Measurements from ENCODE around the gene SNRK.

Gene SNRK, protein sequence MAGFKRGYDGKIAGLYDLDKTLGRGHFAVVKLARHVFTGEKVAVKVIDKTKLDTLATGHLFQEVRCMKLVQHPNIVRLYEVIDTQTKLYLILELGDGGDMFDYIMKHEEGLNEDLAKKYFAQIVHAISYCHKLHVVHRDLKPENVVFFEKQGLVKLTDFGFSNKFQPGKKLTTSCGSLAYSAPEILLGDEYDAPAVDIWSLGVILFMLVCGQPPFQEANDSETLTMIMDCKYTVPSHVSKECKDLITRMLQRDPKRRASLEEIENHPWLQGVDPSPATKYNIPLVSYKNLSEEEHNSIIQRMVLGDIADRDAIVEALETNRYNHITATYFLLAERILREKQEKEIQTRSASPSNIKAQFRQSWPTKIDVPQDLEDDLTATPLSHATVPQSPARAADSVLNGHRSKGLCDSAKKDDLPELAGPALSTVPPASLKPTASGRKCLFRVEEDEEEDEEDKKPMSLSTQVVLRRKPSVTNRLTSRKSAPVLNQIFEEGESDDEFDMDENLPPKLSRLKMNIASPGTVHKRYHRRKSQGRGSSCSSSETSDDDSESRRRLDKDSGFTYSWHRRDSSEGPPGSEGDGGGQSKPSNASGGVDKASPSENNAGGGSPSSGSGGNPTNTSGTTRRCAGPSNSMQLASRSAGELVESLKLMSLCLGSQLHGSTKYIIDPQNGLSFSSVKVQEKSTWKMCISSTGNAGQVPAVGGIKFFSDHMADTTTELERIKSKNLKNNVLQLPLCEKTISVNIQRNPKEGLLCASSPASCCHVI
- 275 to 526 (median 320) reads per million in 4 donors for total RNA-seq

DNA sequence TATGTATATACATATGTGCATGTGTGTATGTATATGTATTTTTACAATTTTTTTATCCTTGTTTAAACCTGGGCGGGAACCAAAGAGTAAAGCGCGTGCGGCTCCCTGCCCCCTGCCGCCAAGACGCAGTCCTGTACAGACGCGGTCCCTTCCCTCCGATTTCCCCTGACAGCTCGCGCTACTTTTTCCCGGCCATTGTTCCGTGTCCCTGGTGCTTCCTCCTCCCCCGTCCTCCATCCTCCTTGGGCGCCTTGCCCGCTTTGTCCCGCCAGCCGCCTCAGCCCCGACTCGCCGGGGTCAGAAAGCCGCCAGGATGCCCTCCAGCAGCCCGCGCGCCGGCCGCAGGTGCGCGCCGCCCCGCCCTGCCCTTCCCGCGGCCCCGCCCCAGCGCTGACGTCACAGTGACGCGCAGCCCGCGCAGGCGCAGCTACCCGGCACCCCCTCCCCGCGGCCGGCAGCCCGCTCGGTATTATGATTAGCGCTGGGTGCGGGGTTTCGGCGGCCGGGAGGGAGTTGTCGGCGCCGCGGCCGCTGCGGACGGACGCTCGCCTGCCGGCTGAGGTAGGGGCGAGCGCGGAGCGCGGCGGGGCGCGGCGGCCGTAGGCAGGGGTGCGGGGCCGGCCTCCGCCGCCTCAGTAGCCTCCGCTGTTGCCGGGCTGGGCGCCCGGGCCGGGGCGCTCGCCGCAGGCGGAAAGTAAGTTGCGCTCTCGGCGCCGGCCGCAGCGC is at the start of gene SNRK:
SNRK (plus strand) TSS at position 426 of the 726 bp plus-strand sequence. CDS start 16,664 bp downstream, outside the sequence.
- DNase-seq: peak; percentile 82 to 90 (median 86)

DNA sequence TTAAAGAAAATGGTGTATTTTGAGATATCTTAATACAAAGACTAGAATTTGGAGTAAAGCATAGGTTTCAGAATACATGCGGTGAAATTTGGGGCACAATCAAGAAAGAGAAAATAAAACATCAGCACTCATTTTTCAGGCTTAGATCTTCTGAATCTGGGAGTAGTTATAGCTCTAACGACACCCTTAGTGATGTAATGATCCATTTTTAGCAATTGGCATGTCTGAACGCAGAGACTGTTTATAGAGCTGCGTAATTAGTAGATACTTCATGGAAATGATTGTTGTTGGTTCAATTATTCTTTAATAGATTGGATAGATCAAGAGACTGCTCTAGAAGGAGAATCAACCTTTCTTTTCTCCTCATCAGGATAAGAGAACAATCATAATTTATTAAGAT is 47.5 kb upstream of the SNRK start:
- no peak for DNase-seq

DNA sequence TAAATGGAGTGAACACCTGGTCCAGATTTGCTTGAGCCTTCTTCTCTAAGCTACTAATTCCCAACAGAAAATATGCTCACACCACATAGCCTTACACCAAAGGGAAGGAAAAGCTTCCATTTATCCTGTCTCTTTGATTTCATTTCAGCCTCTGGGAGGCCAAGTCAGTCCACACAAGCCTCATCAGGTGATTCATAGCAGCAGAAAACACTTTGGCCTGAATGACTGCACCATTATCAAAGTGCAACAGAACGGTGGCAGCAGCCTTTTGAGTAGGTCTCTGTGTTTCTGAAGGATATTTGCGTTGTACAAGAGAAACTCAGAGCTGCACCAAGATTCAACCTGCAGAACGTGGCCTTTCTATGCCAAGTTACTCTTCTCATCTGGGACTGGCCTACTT is 46.6 kb upstream of the SNRK start:
- DNase-seq: no peak

DNA sequence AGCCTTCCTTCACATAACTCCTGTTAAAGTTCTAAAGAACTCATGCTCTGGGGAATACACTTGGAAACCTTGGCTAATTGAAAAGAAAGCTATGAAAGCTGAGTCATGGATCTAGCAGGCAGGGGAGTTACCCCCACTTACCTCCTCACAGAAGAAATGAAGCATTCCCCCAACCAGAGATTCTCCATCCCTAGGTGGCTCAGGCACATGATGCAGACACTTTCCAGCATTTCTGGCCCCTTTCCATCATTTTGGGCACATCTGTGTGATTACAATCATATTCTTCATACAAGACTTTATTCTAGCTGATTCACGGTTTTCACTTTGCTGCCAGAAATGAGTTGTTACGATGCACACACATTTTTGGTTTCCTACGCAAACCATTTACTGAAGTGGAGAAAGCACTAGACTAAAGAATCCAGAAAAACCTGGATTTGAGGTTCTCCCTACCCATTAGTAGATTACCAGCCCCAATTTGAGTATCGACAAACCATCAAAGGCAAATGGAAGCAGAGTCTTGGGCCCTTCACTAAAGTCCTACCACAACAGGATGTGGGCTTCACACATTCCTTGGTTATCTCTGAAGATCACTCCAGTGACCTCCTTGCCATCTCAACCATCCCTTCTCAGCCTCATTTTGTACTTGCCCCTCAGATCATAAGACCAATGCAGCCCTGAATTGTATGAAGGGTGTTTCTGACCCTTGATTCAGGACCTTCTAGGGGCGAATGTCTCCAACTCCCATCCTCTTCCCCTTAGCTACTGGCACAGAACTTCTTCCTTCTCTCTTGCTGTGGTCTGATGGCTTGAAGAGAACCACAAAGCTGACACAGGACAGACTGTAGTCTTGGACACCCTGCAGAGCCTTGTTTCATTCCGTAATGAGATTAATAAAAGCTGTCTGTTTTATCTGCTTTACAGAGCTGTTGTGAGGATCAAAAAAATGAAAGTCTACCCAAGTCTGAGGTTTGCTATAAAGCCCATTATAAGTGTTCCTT is 42.5 kb upstream of the SNRK start:
- peak in 1 of 5 donors; percentile 30 for DNase-seq

DNA sequence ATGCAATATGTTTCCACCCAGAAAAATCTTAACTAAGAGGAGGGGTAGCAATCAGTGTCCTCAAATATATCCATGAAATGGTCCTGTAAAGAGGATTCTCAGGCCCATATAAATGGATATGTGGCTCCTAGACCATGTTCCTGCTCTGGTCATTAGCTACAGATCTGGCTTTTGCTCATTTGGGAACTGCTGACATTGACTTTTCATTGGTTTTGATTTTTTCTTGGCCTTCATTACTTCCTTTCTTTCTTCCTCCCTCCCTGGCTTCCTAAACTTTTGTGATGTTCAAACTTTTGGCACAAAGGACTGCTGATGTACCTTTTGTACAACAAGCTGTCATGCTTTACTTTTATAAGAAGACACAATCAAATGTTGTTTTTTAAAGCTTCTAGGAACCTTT is 41.6 kb upstream of the SNRK start:
- no peak for DNase-seq

DNA sequence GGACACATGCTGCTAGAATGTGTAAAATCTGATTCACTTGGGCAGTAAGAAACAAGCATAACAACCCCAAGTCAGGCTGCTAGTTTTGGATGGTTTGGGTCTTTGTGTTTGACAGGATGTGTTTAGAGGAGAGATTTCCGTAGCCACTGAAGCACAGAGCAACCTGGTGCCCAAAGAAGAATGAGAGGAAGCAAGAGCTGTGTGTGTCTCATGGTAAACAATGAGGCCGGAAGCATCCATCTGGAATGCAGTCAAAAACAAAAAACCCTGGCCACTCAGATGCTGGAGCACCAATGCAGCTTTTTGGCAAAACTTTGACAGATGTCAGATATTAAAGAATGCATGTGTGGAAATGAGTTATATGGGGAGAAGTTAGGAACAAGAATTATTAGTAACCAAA is 39.4 kb upstream of the SNRK start:
- DNase-seq: peak in 1 of 5 donors; percentile 20

DNA sequence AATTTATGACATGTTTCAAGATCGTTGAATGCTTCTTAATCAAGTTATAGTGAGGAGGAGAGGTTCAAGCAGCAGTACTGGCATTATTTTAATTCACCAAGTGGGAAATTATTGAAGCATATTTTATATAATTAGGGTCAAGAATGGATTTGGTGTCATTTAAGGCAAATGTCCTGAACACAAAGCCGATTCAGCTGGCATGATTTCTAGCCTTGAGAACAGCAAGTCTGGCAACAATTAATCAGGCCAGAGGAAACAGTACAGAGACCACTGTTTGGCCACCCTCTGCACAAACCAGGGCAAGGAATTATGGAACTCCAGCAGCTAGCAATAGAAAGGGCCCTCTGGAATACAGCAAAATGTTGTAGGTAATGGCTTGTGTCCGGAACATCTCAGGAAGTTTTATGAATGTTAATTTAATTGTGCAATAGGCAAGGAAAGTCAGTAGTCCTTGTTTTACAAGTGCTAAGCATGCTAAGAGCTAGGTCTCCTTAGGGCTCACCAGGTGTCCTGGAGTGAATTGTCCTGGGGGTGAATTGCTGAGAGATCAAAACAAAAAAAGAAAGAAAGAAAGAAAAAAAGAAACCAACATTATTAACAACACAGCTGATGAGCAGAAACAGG is 38.7 kb upstream of the SNRK start:
- no peak for DNase-seq

DNA sequence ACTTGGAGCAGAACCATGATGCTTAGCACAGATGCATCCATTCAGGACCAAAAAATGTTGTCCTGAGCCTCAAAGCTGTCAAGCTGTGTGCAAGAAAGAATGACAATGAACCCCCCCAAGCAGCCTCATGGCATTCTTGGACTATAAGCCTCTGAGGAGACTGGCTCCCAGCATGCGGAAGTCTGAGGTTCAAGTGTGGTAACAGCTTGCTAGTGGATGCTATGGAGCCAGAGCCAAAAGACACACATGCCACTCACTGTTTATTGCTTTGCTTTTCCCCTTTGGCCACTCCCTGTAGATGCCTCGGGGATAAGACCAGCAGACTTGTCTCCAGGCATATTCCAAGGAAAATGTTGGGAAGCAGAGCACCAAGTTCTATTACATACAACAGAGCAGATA is 38.2 kb upstream of the SNRK start:
- DNase-seq: no peak

DNA sequence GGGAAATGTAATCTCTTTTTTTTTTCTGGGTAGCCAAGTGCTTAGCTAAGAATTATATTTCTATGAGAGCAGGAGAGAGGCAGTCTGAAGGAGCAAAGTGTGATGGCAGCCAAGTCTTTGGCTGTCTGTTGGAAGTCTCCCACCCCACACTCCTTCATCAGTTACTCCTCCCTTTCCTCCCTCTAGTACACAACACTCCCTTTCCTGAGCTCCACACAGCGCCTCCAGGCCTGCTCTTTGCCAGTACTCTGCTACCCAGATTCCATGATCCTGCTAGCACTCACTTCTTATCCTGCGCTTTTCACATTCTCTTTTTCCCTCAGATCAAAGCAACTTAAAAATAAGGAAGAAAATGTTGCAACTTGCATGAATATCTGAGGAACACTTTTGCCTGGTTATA is 37.4 kb upstream of the SNRK start:
- DNase-seq: no peak

DNA sequence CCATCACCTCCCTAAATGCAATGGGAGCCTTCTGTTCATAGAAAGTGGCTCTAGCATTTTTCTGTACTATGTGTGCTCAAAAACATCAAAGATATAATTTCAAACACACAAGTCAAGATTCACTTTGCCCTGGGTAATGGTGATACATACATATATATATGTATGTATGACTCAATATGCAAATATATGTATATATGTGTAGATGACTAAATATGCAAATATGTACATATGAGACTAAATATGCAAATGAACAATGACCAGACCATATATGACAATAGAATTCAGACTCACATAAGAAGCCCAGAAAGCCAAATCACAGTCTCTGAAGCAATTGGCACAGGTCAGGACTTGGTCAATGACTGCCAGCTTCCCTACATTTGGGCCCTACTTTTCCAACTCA is 36.9 kb upstream of the SNRK start:
- no peak for DNase-seq

DNA sequence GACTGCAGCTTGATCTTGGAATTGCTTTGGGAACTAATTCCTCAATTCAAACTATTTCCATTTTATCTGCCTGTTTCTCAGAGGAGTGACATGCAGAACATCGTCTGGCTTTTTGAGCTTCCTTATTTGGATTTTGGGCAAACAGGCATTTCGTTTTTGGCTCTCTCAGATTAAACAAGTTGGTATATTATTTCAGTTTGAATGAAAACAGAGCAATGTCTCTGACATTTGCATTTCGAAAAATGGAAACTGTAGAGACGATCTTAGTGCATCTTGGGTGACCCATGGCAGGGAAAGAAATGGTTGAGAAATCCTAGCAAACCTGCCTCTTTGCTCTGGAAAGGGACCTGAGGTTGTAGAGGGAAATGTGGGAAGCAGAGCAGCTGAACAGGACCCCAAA is 33.0 kb upstream of the SNRK start:
- no peak for DNase-seq

DNA sequence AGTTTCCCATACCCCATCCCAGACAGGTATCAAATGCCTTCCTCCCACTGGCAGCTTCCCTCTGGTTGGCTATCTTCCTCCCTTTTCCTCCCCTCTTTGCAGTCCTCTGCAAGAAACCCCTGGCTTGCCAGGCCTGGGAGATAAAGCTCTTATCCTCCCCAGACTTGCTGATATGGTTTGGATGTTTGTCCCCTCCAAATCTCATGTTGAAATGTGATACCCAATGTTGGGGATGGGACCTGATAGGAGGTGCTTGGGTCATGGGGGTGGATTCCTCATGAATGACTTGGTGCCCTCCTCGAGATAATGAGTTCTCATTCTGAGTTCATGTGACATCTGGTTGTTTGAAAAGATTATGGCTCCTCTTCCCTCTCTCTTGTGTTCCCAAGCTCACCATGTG is 32.2 kb upstream of the SNRK start:
- no peak for DNase-seq

DNA sequence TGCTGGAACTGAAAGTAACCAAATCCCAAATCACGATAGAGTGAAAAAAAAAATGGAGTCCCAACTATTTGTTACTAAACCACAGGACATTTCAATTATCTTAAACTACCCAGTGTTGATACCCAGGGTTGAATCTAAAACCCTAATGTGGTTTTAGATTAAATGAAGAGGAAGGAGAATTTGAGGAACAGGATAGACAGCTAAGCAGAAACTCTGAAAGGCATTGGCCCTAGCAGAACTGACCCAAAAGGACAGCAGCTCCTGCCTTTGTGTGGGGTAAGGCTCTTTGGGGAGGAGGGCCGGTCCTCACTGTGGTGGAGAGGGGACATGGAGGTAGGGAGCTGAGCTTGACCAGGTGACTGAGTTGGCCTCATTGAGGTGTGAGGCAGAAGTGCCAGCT is 30.7 kb upstream of the SNRK start:
- DNase-seq: no peak

DNA sequence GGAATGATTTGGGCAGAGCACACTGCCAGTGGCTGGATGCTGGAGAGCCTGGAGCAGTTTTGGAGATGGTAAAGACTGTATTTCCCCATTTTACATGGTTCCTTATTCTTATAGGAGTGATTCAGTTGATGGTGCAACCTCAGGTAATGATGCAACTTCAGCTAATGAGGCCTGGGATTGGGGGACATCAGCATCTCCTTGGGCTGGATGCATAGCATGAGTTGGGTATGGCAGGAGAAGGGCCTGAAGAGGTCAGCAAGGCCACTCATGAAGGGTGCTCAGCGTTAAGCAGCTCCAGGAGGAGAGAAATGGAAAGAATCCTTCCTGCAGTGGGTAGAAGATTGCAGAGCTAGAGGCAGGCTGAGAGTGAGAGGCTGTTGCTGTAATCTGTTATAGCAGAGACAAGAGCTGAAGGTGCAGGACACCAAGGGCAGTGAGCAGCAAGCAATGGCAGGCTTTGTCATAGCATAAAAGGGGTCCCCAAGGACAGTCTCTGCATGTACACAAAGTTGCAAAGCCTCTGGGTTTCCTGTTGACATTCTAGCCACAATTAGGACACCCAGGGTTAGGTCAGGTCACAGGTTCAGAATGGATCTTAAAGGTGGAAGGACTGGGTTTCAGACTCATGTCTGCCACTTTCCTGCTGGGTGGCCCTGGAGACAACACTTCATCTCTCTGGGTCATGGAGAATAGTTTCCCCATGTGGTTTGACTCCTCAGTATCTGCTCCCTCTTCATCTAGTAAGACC is 29.5 kb upstream of the SNRK start:
- no peak for DNase-seq

DNA sequence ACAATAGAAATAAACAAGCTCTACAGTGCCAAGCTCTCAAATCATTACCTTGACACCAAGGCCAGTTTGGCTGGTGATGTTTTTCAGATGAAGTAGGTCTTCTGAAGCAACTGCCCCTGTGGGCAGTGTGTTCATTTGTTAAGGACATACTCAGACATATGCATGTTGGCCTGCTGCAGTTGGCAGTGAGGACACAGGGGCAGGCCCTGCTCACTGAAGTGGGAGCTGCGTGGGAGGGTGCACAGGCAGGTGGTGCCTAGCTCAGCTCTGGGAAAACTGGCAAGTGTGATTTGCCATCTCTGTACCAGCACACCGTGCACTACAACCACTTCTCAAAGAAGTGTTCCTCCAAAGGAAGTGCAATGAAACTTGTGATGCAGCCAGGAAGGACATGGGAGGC is 28.5 kb upstream of the SNRK start:
- DNase-seq: no peak

DNA sequence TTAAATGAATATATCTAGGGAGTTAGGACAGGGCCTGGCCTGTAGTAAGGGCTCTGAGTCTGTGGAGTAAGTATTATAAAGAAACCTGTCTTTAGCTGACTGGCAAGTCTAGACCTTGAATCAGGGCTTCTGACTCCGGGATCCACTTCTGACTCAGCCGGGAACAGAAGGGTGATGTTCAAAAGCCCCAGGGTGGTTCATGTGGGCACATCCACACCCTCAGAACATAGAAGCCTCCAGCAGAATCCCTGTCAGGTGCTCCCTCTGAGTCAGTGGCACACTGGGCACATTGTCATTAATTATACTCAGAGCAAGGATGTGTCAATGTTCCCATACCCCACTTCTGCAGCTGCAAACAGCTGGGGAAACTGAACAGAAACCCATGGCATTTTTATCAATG is 26.7 kb upstream of the SNRK start:
- DNase-seq: no peak

DNA sequence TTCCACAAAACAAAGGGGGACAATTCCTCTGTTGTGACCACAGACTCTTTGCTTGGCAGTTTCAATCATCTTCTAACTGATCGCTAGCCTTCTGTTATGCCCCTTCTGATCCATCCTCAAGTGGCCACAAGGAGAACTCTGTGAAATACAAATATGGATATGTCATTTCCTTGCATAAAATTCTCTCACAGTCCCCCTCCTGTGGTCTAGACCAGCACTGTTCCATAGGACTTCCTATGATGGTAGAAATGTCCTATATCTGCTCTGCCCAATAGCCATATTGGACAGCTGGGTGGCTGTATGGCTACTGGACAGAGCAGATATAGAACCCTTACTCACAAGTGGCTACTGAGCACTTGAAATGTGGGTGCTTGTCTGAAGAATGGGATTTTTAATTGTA is 25.9 kb upstream of the SNRK start:
- no peak for DNase-seq

DNA sequence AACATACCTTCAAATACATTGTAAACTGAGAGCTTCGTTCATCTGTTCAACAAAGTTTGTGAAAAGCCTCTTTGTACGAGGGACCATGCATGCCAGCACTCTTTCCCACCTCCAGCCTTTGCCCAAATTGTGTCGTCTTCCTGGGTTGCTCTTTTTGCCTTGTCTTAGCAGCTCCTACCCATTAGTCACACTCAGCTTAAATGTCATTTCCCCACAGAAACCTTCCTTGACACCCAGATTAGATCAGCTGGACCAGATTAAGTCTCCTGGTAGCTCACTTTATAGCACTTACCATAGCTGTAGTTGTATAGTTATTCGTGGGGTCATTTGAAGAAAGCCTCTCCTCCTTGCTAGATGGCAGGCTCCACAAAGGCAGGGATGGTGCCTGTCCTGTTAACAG is 24.1 kb upstream of the SNRK start:
- DNase-seq: no peak

DNA sequence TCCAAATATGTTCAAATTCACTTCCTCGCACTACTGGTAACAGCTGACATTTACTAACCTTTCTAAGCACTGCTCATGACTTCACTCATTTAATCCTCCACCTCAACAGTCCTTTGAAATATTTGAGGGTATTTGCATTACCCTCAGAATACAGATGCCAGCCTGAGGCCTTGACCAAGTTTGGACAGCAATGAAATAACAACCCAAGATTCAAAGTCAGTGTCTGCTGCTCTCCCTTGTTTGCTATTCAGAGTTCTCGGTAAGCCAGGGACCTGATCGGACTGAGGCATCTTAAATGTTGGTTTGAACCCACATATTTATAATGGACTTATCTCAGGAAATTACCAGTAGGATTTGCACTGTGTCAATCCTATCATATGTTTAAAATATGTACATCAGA is 19.9 kb upstream of the SNRK start:
- no peak for DNase-seq

DNA sequence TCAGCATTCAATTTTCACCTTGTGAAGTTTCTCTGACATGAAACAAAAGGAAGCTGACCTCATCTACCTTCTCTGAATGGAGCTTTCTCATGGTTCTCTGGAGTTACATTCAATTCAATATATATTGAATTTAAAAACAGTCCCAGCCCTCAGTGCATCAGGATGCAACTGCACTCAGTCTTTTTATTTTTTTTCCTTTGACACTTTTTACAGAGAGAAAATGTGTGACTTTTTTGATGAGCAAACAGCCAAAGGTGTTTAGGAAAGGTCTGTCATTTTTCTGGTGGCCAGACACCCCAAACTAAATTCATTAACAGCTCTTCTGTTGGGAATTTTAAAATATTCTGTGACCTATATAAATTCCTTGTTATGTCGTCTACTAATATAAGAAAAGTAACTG is 19.3 kb upstream of the SNRK start:
- DNase-seq: no peak

DNA sequence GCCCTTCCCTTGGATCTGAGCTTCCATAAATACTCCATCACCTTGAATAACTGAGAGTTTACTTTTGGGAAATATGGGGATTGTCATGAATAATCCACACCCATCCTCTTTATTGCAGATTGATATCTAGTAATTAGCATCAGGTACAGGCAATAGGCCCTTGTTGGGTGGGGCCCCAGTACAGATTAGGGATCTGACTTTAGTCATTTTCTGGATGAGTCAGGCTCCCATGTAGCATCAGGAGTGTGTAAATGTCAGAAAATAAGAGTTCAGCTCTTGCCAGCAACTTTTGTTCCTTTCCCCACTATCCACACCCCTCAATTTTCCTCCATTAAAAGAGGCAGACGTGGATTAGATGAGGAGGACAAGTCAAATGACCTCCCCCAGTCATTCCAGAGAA is 17.7 kb upstream of the SNRK start:
- DNase-seq: no peak
